Daoy (cell line): ENCODE data around the gene DHX35. TPM values are rescaled to one million over a fixed set of nuclear protein-coding genes. Genes with fewer than 3 reads are reported as not detected.
"Not testable (repeated sequence)": the region's sequence is repeated elsewhere in the genome, so short reads cannot be mapped to it uniquely, and the experiment has no call there.

Experiments used
- DNase-seq: peaks from one replicate; pipeline ENCODE4 v3.0.0-alpha.2; 2015; ENCODE audit warnings: low read depth
- total RNA-seq: library from RNA; depleted of rRNA; stranded (reverse); fragments of >200 nt; shearing (Covaris generic); gene quantifications from 2 replicates; pipeline ENCODE4 v1.2.3, GENCODE V29; 2014

The DHX35 gene
- total RNA-seq, 1 experiment from 2014 or later: 8.9 TPM

- no peak for DNase-seq
These were observed 20.3 kb upstream of the DHX35 start for GRCh38 chr20:38941726-38942389.

GRCh38 chr20:38945012-38945411, 17.1 kb upstream of the DHX35 start:
- DNase-seq: no peak

DNA sequence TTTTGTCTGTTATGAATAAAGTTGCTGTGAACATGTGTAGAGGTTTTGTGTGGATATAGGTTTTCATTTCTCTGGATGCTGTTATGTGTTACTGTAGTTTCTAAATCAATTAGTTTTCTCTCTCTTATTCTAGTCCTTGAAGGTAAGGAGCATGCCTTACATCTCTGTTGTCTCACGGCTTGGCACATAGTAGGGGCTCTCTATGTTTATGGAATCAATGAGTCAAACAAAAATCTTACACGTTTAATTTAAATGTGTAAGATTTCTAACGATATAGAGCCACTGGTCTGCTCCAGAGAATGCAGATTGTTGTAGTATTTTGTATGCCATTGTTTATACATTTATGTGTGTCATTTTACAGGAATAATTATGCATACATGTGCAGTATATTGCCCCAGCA, 15.3 kb upstream of the DHX35 start:
- DNase-seq: no peak

GRCh38 chr20:38947931-38948362, 14.2 kb upstream of the DHX35 start:
- no peak for DNase-seq

GRCh38 chr20:38950254-38950653, 11.9 kb upstream of the DHX35 start:
- no peak for DNase-seq

- no peak for DNase-seq
These were observed 10.5 kb upstream of the DHX35 start for GRCh38 chr20:38951611-38952010.

GRCh38 chr20:38952153-38952552, 10.0 kb upstream of the DHX35 start:
- no peak for DNase-seq

DNA sequence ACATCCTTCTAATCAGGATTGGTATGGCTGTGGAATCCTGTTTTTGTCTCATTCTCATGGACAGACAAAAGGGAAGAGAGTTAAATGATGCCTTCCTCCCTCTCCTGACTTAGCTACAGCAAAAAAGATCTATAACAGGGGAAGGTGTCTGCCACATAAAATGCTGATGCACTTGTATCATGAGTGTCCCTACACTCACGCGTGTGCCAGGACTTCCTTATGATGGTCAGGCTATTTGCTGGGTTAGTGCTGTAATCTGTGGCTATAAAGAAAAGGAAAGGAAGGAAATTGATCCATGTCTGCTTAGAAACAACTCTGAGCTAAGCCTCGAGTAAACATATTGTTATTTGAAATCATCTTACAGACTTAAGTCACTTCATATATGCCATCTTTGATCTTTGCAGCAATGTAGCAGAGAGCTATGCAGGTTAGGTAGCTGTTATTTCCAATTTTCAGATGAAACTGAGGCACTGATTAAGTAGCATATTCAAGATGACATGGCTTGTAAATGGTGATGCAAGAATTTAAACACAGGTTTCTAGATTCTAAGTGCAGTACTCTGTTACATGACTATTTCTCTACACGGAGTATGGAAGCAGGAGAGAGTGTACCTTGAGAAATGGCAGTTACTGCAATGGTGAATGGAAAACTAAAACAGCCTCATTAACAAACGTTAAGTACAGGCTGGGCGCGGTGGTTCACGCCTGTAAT, 8.4 kb upstream of the DHX35 start:
- DNase-seq: no peak

DNA sequence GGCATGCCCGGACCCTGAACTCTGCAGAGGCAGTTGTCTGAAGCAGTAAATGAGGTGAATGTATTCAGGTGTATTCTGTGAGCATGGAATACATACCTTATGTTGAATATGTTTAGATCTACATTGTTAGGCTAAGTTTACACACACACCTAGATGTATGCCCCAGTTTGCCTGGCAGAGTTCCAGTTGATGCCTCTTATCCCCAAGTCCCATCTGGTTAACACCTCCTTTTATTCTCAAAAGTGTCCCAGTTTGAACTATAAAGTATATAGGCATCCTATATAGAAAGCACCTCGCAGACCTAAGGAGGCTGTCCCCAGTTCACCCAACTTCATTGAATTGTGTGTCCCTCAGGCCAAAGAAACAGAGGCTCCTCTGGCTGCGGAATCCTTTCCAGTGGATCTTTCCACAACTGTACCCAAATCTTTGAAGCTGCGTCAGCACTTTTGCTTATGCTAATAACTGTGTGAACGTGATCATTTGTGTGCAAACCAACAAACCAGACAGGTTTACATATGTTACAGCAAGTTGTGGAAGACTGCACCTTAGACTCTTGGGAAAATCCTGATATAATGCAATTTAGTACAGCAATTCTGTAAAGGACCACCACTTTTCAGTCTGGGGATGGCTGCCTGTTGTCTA, 4.8 kb upstream of the DHX35 start:
- DNase-seq: no peak

DNA sequence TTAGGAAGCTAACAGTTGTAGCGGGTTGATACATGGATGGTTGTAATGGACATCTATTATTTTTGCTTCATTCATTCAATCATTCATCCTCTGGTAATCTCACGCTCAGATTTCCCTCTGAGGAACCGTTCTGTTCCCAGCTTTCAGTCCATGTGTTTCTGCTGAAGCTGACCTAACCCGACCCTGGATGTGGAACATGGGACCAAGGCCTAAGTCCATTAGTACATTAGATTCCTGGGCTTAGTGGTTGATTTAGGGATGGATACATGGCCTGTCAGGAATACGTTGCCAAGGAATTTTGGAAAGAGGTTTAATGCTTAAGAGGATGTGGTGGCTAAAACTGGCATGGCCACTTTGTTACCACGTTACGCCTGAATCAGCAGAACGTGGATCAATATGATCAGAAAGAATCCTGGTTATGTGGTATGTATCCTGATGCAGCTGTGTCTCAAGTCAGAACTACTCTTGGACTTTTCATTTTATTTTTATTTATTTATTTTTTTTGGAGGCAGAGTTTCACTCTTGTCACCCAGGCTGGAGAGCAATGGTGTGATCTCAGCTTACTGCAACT, 4.1 kb upstream of the DHX35 start:
- DNase-seq: no peak

DNA sequence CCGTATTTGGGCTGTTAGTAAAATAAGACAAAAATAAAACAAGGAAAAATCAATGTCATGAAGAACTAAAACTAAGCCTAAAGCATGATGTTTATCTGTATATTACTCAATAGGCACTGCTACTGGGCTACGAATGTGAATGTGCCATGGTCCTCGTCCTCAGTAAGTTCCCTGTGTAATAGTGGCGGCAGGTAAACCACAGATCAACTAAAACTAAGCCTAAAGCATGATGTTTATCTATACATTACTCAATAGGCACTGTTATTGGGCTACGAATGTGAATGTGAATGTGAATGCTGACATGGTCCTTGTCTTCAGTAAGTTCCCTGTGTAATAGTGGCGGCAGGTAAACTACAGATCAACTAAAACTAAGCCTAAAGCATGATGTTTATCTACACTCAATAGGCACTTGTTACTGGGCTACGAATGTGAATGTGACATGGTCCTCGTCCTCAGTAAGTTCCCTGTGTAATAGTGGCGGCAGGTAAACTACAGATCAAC, 1.9 kb upstream of the DHX35 start:
- not testable (repeated sequence) for DNase-seq

GRCh38 chr20:38961530-38962043, 557 bp upstream of the DHX35 start:
- no peak for DNase-seq

- DNase-seq: no peak
These were observed 821 bp downstream of the DHX35 start for GRCh38 chr20:38962928-38963401.

GRCh38 chr20:38963745-38964144, 1.6 kb downstream of the DHX35 start:
- no peak for DNase-seq

DNA sequence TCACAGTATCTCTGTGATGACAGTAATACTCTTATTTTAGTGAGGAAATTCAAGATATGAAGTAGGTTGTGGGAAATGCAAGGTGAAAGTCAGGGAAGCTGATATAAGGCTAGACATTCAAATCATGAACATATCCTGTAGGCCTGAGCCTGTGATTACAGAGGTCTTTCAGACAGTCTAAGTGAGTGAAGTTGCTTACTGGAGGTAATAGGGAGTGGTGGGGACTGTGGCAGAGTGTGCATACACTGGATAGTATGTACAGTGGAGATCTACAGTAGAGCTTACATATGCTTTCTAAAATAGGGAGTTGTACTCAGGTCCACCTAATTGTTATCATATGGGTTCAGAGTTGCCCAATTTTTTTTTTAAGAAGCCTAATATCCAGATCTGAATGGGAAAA, 3.1 kb downstream of the DHX35 start:
- no peak for DNase-seq

DNA sequence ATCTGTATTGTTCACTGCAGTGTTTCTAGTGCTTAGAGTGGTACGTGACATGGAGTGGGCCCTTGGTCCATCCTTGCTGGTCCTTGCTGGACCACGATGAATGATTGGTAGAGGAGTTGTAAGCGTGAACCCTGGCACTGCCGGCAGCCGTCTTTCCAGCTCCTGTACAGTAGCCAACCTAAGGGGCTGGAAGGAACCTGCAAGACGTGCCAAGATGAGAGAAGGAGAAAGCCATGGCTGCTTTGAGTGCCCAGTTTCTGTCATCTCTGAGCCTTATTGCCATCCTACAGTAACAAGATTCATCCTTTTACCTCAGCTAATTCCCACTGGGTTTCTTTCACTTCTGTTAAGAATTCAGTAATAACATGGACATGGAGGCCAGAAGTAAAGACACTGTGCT, 5.9 kb downstream of the DHX35 start:
- DNase-seq: no peak

DNA sequence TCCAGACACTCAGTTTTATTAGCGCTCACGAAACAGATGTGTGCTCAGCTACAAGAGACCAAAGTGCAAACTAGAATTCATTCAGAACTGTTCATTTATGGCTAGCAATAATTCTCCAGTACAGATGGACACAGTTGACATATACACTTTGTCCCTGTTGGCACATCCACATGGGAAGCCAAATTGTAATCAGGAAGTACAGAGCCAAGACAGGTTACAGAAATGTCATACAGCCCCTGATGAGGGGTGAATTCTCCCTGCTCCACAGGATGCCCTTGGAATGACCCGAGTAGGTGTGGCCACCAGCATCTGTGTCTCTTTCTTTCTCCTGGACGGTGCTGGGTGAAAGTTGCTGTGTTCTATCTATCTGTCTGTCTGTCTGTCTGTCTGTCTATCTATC, 7.6 kb downstream of the DHX35 start:
- DNase-seq: no peak

- DNase-seq: no peak
These were observed 8.2 kb downstream of the DHX35 start for GRCh38 chr20:38970302-38970701.

GRCh38 chr20:38973107-38973506, 11.0 kb downstream of the DHX35 start:
- DNase-seq: no peak

GRCh38 chr20:38973645-38974044, 11.5 kb downstream of the DHX35 start:
- DNase-seq: no peak

- DNase-seq: no peak
These were observed 13.5 kb downstream of the DHX35 start for GRCh38 chr20:38975539-38976120.

GRCh38 chr20:38979434-38979833, 17.3 kb downstream of the DHX35 start:
- no peak for DNase-seq
